Fibroblast of pulmonary artery (primary cell): ENCODE measurements around the gene OR6K2.

Experiments
- DNase-seq: peaks from one replicate; pipeline ENCODE4 v3.0.0-alpha.2; 2010; ENCODE audit warnings: low read depth
- H3K4me3 ChIP-seq: replicated peaks from 2 replicates; pipeline ENCODE4 v1.5.1; 2011; ENCODE audit warnings: low read depth, mild to moderate bottlenecking, control low read depth, low read length, moderate library complexity
- TF ChIP-seq, protein P1 (sequence below): IDR thresholded peaks from 2 replicates; pipeline ENCODE4 v1.5.1; 2011; ENCODE audit warnings: mild to moderate bottlenecking, control low read depth, low read length, inconsistent platforms; ENCODE audit errors: missing control alignments

Gene OR6K2, protein sequence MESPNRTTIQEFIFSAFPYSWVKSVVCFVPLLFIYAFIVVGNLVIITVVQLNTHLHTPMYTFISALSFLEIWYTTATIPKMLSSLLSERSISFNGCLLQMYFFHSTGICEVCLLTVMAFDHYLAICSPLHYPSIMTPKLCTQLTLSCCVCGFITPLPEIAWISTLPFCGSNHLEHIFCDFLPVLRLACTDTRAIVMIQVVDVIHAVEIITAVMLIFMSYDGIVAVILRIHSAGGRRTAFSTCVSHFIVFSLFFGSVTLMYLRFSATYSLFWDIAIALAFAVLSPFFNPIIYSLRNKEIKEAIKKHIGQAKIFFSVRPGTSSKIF

DNA sequence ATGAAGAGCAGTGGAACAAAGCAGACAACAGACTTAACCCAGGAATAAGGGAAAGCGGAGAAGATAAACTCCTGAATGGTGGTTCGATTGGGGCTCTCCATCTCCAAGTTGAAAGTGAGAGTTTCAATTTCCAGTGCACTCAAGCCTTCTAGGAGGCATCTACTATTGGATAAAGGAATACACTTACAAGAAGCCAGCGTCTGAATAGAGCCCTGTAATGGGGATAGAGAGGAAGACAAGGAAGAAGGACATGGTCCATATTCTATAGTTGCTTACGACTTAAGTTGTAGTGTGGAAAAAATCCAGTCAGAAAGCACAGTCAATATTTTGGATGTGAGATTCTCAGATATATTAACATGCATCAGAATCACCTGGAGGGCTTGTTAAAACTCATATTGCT is at the start of gene OR6K2:
OR6K2 (minus strand) TSS at position 101 of the 400 bp plus-strand sequence; CDS start at position 101, 0 bp downstream.
- H3K4me3 ChIP-seq = no peak within 1 kb of the TSS
- no peak for DNase-seq
- TF ChIP-seq, protein P1, sequence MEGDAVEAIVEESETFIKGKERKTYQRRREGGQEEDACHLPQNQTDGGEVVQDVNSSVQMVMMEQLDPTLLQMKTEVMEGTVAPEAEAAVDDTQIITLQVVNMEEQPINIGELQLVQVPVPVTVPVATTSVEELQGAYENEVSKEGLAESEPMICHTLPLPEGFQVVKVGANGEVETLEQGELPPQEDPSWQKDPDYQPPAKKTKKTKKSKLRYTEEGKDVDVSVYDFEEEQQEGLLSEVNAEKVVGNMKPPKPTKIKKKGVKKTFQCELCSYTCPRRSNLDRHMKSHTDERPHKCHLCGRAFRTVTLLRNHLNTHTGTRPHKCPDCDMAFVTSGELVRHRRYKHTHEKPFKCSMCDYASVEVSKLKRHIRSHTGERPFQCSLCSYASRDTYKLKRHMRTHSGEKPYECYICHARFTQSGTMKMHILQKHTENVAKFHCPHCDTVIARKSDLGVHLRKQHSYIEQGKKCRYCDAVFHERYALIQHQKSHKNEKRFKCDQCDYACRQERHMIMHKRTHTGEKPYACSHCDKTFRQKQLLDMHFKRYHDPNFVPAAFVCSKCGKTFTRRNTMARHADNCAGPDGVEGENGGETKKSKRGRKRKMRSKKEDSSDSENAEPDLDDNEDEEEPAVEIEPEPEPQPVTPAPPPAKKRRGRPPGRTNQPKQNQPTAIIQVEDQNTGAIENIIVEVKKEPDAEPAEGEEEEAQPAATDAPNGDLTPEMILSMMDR = no peak

DNA sequence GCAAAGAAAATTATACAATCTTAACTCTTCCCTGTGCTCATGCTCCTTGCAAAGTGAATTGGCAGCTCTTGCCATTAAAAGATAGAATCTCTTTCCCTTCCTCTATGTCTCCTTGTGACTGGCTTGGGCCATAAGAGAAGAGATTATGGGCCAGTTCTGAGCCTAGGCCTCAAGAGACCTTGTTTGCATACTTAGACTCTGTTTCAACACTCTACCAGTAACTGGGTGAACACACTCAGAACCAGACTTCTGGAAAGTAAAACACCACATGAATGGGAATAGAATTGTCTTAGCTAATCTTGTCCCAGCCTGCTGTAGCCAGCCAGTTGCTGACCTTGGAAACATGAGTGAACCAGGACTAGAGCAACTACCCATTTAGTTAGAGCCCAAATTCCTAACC is 35.4 kb upstream of the OR6K2 start:
- TF ChIP-seq, protein P1 = no peak
- DNase-seq = no peak
- H3K4me3 ChIP-seq = no peak overlapping the region

DNA sequence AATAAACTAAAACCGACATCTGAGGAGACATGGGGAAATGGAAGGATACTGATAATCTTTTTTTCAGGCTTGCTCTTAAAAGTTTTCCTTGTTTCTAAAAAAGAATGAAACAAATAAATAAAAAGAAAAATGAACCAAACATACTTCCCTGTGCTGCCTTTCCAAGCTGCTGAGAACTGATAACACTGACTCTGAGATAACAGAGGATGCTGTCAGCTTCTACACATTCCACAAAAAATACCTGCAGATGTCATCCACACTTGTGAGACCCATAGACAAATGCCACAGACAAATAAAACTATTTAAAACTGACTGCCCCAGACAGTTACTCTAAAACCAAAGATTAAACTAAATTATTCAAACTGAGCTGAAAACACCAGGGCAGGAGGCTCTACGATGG is 32.1 kb upstream of the OR6K2 start:
- TF ChIP-seq, protein P1 = no peak
- DNase-seq = no peak
- H3K4me3 ChIP-seq = no peak overlapping the region

DNA sequence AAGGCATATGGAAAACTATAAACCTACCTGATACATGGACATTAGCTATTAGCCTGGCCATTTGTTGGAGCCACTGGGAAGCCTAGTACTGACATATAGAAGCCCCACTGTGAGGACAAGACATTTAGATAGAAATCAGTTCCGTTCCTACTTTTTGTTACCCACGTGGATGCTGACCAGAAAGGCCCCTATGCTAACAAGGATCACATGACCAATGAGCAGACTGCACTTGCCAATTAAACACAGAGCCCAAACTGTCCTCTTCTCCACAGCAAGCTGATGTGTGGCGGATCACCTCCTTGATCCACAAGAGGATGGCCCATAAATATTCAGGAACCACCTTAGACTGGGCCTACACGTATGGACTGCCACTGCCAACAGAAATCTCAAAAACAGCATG is 31.3 kb upstream of the OR6K2 start:
- TF ChIP-seq, protein P1 = no peak
- DNase-seq = no peak
- H3K4me3 ChIP-seq = no peak overlapping the region

DNA sequence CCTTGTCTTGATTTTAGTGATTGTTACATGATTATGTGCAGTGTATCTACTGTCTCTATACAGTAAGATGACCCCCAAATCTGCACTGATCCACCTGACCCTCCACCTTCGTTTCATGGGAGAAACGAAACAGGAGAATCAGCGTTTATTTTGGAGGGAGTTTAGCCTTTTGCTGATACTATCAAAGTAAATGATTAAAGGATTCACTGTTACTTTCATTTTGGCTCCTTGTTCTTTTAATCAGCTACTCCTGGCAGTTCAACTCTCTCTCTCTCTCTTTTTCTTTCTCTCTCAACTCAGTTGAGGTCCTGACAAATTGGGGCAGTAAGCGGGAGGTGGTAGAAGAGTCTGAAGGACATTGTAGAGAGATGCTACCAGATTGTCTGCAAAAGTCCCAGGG is 30.0 kb upstream of the OR6K2 start:
- H3K4me3 ChIP-seq = no peak overlapping the region
- TF ChIP-seq, protein P1 = no peak
- no peak for DNase-seq

DNA sequence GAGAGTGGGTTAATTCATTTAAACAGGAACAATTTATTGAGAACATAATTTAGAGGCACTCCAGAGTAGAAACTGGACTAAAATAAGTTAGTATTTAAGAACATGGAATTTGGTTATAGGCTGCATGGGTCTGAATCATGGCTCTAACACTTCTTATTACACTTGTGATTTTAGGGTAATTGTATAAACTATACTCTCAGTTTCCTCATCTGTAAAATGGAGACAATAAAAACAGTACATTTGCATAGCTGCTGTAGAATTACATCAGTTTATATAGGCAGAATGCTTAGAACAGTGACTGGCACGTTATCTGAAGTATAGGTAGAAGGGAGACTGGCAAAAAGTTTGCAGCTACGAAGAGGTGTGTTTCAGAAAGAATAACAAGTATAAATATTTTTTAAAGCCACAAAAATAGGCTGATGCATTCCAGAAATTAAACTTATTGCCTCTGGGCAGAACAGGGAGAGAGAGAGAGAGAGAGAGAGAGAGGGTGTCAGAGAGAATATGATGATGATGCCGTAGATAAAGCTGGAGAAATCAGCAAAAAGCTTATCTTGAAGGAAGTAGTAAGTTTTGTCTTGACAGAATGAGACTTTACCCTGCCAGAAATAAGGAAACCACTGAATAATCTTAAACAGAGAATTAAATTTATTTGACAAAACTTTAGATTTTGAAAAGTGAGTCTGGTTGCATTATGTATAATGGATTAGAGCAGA is 28.2 kb upstream of the OR6K2 start:
- no peak overlapping the region for H3K4me3 ChIP-seq
- no peak for DNase-seq
- TF ChIP-seq, protein P1 = no peak
